K562 (cell line): ENCODE data around the gene C16orf90. TPM values are rescaled to one million over a fixed set of nuclear protein-coding genes. Genes with fewer than 3 reads are reported as not detected.
A peak's percentile ranks its signal among the peaks of the same experiment; 100 is the strongest.

Source experiments
- ATAC-seq: fragments of 200-7000 bp; cut with Tn5 transposase; 3 replicates; pipeline ENCODE4 v1.9.1; 2020; ENCODE audit warnings: moderate library complexity
- BruUV-seq: library from RNA; stranded (reverse); fragments of 400-500 nt; replicated peaks from 2 replicates; lab custom pipeline; 2021; lab: Mats Ljungman, UMichigan
- CTCF ChIA-PET: fragments of 300-600 bp; formaldehyde crosslinking; extraction: SDS; loops from one replicate; lab custom pipeline; 2021; ENCODE audit warnings: low intra/inter-chr PET ratio; lab: Yijun Ruan, JAX
- POLR2A ChIA-PET: fragments of 300-600, 350-650 bp; sonication (Branson Sonifier 250); formaldehyde crosslinking; extraction: SDS; loops from one replicate; lab custom pipeline; 2021; ENCODE audit warnings: antibody characterized with exemption, inconsistent platforms; lab: Yijun Ruan, JAX
- DNase-seq, 4 experiments: peaks; one replicate each; pipeline versions ENCODE4 v3.0.0 to v3.0.0-alpha.2; 2011 to 2018; ENCODE audit warnings: low spot score in 3 of 4, mixed read lengths in 3 of 4; ENCODE audit errors: extremely low read depth in 1 of 4
- FAIRE-seq: peaks from 2 replicates; lab custom pipeline; 2011; peaks lifted over from hg19 to GRCh38; lab: Jason Lieb, UNC
- H2AFZ ChIP-seq: 2 replicates; pipeline ENCODE4 v1.6.0; 2011; ENCODE audit warnings: low read depth, low read length, control low read depth, inconsistent platforms
- H3K27ac ChIP-seq: fragments of 200-600 bp; 3 replicates; pipeline ENCODE4 v1.8.0; 2011; ENCODE audit warnings: low read depth, mild to moderate bottlenecking, control low read depth, inconsistent platforms, low read length, moderate library complexity, mixed read lengths; ENCODE audit errors: extremely low read depth
- H3K27me3 ChIP-seq, 2 experiments: fragments of 300-600 bp in 1 of 2; 2 replicates in 1 of 2; 3 replicates in 1 of 2; pipeline versions ENCODE4 v1.6.0 to v1.8.0; 2011; ENCODE audit warnings: inconsistent platforms in 2 of 2, low read length in 2 of 2, mild to moderate bottlenecking in 1 of 2, mixed read lengths in 1 of 2, moderate library complexity in 1 of 2; ENCODE audit not compliant: control insufficient read depth in 2 of 2, insufficient read depth in 2 of 2
- H3K36me3 ChIP-seq: fragments of 300-600 bp; 3 replicates; pipeline ENCODE4 v1.8.0; 2011; ENCODE audit warnings: mild to moderate bottlenecking, low read length, inconsistent platforms; ENCODE audit not compliant: control insufficient read depth, insufficient read depth
- H3K4me1 ChIP-seq, 2 experiments: fragments of 200-600 bp in 1 of 2; replicated peaks in 1 of 2; 2 replicates in 1 of 2; 3 replicates in 1 of 2; pipeline versions ENCODE4 v1.5.1 to v1.8.0; 2011; ENCODE audit warnings: inconsistent platforms in 2 of 2, low read length in 2 of 2, mild to moderate bottlenecking in 1 of 2, mixed read lengths in 1 of 2, moderate library complexity in 1 of 2; ENCODE audit not compliant: control insufficient read depth in 2 of 2, insufficient read depth in 2 of 2
- H3K4me2 ChIP-seq: 2 replicates; pipeline ENCODE4 v1.6.1; 2011; ENCODE audit warnings: low read length, control low read depth, inconsistent platforms, mixed read lengths; ENCODE audit not compliant: insufficient read depth
- H3K4me3 ChIP-seq: fragments of 200-600 bp; sonication (generic), shearing (Covaris generic); 2 replicates; pipeline ENCODE4 v1.5.1; 2016; ENCODE audit warnings: control low read depth, inconsistent platforms
- H3K79me2 ChIP-seq: fragments of 200-600 bp; 3 replicates; pipeline ENCODE4 v1.8.0; 2011; ENCODE audit warnings: low read length, inconsistent platforms; ENCODE audit not compliant: control insufficient read depth, insufficient read depth
- H3K9ac ChIP-seq, 2 experiments: 2 replicates each; pipeline versions ENCODE4 v1.6.0 to v1.6.1; 2011; ENCODE audit warnings: low read depth in 2 of 2, low read length in 2 of 2, control low read depth in 1 of 2, inconsistent platforms in 1 of 2, mild to moderate bottlenecking in 1 of 2, mixed read lengths in 1 of 2; ENCODE audit not compliant: insufficient read depth in 1 of 2
- H3K9me1 ChIP-seq: one replicate; pipeline ENCODE4 v1.6.0; 2011; ENCODE audit warnings: inconsistent platforms, mild to moderate bottlenecking, low read length, moderate library complexity; ENCODE audit not compliant: control insufficient read depth, insufficient read depth
- H3K9me3 ChIP-seq: replicated peaks from 2 replicates; pipeline ENCODE4 v1.5.1; 2011; ENCODE audit warnings: low read depth, low read length, inconsistent platforms; ENCODE audit not compliant: control insufficient read depth, insufficient read depth
- H4K20me1 ChIP-seq: replicated peaks from 2 replicates; pipeline ENCODE4 v1.6.1; 2011; ENCODE audit warnings: low read length, inconsistent platforms, mixed read lengths; ENCODE audit not compliant: control insufficient read depth, insufficient read depth
- ARID1B ChIP-seq: fragments of 450-650 bp; IDR thresholded peaks from 2 replicates; pipeline ENCODE4 v1.6.1; 2016; ENCODE audit warnings: antibody characterized with exemption, mild to moderate bottlenecking, inconsistent platforms
- CBFA2T2 ChIP-seq: fragments of 450-650 bp; conservative IDR thresholded peaks from 2 replicates; pipeline ENCODE4 v1.6.1; 2017; ENCODE audit warnings: mild to moderate bottlenecking
- CBFA2T3 ChIP-seq: fragments of 450-650 bp; IDR thresholded peaks from 2 replicates; pipeline ENCODE4 v1.6.1; 2017
- EP300 ChIP-seq: IDR thresholded peaks from 2 replicates; pipeline ENCODE4 v1.6.1; 2012; ENCODE audit warnings: low read length, improper control_type of control experiment
- HNRNPLL ChIP-seq: fragments of 200-400 bp; formaldehyde crosslinking; IDR thresholded peaks from 2 replicates; pipeline ENCODE4 v1.6.1; 2017; ENCODE audit warnings: low read length, low read depth, mild to moderate bottlenecking; ENCODE audit not compliant: poor library complexity, severe bottlenecking
- HSF4 ChIP-seq: fragments of 250-450 bp; sonication (Bioruptor Pico); IDR thresholded peaks from 2 replicates; pipeline ENCODE4 v2.1.2; 2022; ENCODE audit warnings: mild to moderate bottlenecking, moderate library complexity, borderline replicate concordance
- KDM1A ChIP-seq, 2 experiments: fragments of 450-650 bp; IDR thresholded peaks; 2 replicates each; pipeline ENCODE4 v1.6.1; 2016; ENCODE audit warnings: mild to moderate bottlenecking in 2 of 2
- MYNN ChIP-seq, 2 experiments: sonication (generic); formaldehyde crosslinking in 1 of 2; IDR thresholded peaks; 2 replicates each; pipeline versions ENCODE4 v1.5.0 to v1.6.1; 2016 to 2020; ENCODE audit warnings: antibody characterized with exemption in 1 of 2, missing genetic modification reagents in 1 of 2
- NONO ChIP-seq, 2 experiments: fragments of 200-400 bp in 1 of 2; fragments of 450-650 bp in 1 of 2; formaldehyde crosslinking in 1 of 2; IDR thresholded peaks; 2 replicates each; pipeline ENCODE4 v1.6.1; 2017; ENCODE audit warnings: low read depth in 2 of 2, mild to moderate bottlenecking in 2 of 2, moderate library complexity in 2 of 2, low read length in 1 of 2
- RCOR1 ChIP-seq, 2 experiments: IDR thresholded peaks; 2 replicates each; pipeline ENCODE4 v1.6.1; 2012; ENCODE audit warnings: low read depth in 2 of 2, low read length in 2 of 2, borderline replicate concordance in 1 of 2, improper control_type of control experiment in 1 of 2
- SREBF2 ChIP-seq: sonication (generic); formaldehyde crosslinking; IDR thresholded peaks from 2 replicates; pipeline ENCODE4 v1.4.0; 2020; ENCODE audit warnings: mild to moderate bottlenecking, missing genetic modification reagents
- SRF ChIP-seq, 2 experiments: fragments of 250-450, 450-650 bp in 1 of 2; sonication (Bioruptor Pico) in 1 of 2; sonication (generic) in 1 of 2; formaldehyde crosslinking; IDR thresholded peaks; 2 replicates each; pipeline versions ENCODE4 v1.5.0 to v1.5.1; 2020 to 2022; ENCODE audit warnings: mild to moderate bottlenecking in 1 of 2, missing genetic modification reagents in 1 of 2
- TAL1 ChIP-seq: fragments of 450-650 bp; IDR thresholded peaks from 2 replicates; pipeline ENCODE4 v1.6.1; 2016; ENCODE audit warnings: mild to moderate bottlenecking
- TCF3 ChIP-seq: sonication (generic); formaldehyde crosslinking; IDR thresholded peaks from 2 replicates; pipeline ENCODE4 v1.4.0; 2020; ENCODE audit warnings: mild to moderate bottlenecking, missing genetic modification reagents
- TEAD4 ChIP-seq, 2 experiments: sonication (generic) in 1 of 2; formaldehyde crosslinking in 1 of 2; IDR thresholded peaks; 2 replicates each; pipeline versions ENCODE4 v1.6.1 to v1.8.0; 2012 to 2022; ENCODE audit warnings: borderline replicate concordance in 1 of 2, inconsistent platforms in 1 of 2, low read length in 1 of 2, mild to moderate bottlenecking in 1 of 2, missing genetic modification reagents in 1 of 2
- XRCC3 ChIP-seq: fragments of 450-650 bp; IDR thresholded peaks from 2 replicates; pipeline ENCODE4 v1.6.1; 2017; ENCODE audit warnings: mild to moderate bottlenecking, moderate library complexity
- ZKSCAN1 ChIP-seq: fragments of 150-350 bp; IDR thresholded peaks from 2 replicates; pipeline ENCODE4 v1.6.1; 2016; ENCODE audit warnings: low read depth, low read length
- ZKSCAN8 ChIP-seq: fragments of 200-800 bp; sonication (Bioruptor generic); IDR thresholded peaks from 2 replicates; pipeline ENCODE4 v1.6.1; 2016; ENCODE audit warnings: missing genetic modification characterization, missing compliant biosample characterization
- ZNF696 ChIP-seq: fragments of 250-450 bp; sonication (Bioruptor Pico); conservative IDR thresholded peaks from 2 replicates; pipeline ENCODE4 v1.4.0; 2020; ENCODE audit warnings: mild to moderate bottlenecking, moderate library complexity
- WGBS: fragments of 100-300 bp; shearing (Covaris generic); methylation state at CpG from one replicate; pipeline ENCODE4 v1.1.6; 2016; ENCODE audit warnings: low coverage, mixed read lengths; ENCODE audit not compliant: insufficient coverage; ENCODE audit errors: missing lambda C conversion rate; 5-methylcytosine and 5-hydroxymethylcytosine counted together
- in situ Hi-C: fragments of 300-500 bp; cut with MboI; formaldehyde crosslinking; loops from 4 replicates; pipeline ENCODE4 v1.15.0; 2018; ENCODE audit warnings: inconsistent platforms, mixed read lengths
- intact Hi-C: fragments of 100-400 bp; cut with micrococcal nuclease; formaldehyde crosslinking; loops from 2 replicates; pipeline ENCODE4 v1.14.2; 2022
- polyA plus RNA-seq, 8 experiments: library from polyadenylated mRNA; depleted of rRNA in 4 of 8; stranded (reverse) in 5 of 8; unstranded in 3 of 8; fragments of >200 nt; fragmentation: Nextera tagmentation in 2 of 8; fragmentation: Illumina TruSeq in 1 of 8; extraction: Ambion mirVana in 2 of 8; extraction: Trizol in 1 of 8; gene quantifications; 2 replicates each; pipeline versions ENCODE4 v1.2.1 to v1.2.3, GENCODE V29; 2011 to 2014; ENCODE audit warnings: inconsistent platforms in 1 of 8, missing spikeins in 1 of 8
- total RNA-seq, 7 experiments: library from RNA; depleted of rRNA in 6 of 7; stranded (reverse); fragments of >200 nt in 6 of 7; fragmentation: Illumina TruSeq in 2 of 7; extraction: Trizol in 2 of 7; gene quantifications; 2 replicates each; pipeline versions ENCODE4 v1.2.1 to v1.2.3, GENCODE V29; 2011 to 2021; ENCODE audit warnings: low replicate concordance in 1 of 7
- TF ChIP-seq, protein P1 (sequence below): sonication (generic); formaldehyde crosslinking; IDR thresholded peaks from 2 replicates; pipeline ENCODE4 v1.8.0; 2022; ENCODE audit warnings: mild to moderate bottlenecking, low read depth, missing genetic modification reagents

The C16orf90 gene
- total and polyA plus RNA-seq, 9 of the 15 experiments (the other 6 are each of a cell fraction or from before 2014, with no cell fraction given), result not detected

DNA sequence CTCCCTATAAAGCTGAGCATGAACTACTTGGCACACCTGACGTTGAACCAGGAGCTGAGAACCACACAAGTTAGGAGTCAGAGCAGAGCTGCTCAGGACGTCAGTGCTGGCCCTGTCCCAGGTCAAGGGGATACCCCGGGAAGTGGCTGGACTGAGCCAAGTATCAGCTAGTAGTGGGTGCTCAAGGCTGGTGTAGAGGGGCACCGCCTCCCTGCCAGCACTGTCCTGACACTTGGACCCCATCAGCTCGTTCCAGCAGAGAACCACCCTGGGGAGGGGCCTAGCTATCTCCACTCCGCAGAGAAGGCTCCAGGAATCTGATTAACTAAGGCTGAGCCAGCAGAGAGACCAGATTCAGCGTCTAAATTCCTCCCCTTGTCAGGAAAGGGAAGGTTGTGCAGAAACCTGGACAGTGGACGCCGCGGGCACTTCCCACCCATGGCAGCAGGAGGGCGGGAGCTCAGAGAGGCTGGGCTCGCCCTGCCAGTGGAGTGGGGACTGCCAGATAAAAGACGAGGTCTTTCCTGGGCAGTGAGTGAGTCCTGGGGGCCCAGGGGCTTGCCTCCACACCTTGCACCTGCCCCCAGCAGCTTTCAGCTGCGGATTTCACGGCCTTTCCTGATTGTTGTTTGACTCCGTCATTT lies 21.0 kb downstream of the C16orf90 start:
- intact Hi-C loops, result no loop called here
- H3K4me3 ChIP-seq, result no peak overlapping the region
- no peak overlapping the region for H3K27ac ChIP-seq
- FAIRE-seq (peak; percentile 77), ATAC-seq (peak; percentile 95), DNase-seq (peak; percentile 53 to 62 (median 58))
- peak overlapping the region; percentile 63; the same call in 1 of the 2 replicates for H3K4me2 ChIP-seq
- ChIA-PET CTCF (no interaction called here), POLR2A (interaction anchor here (0.7 to 1.0 kb wide), 2 partner anchors 13 to 62 kb away, joined by 3 to 4 read pairs; no protein-coding TSS in a partner anchor)
- H3K9ac ChIP-seq, result peak overlapping the region in 1 of 2 experiments; percentile 77; a peak in 2 of 4 replicates
- in situ Hi-C loops, result no loop called here
- peaks cover 6 to 25% of the 10 kb centered on the region in 2 experiments; a peak in 4 of 5 replicates for H3K4me1 ChIP-seq
- H3K9me1 ChIP-seq, result peaks cover 2% of the 10 kb centered on the region
- no peaks in the 10 kb centered on the region for H3K9me3 ChIP-seq
- no peaks in the 10 kb centered on the region for H3K27me3 ChIP-seq
- peaks cover 20% of the 10 kb centered on the region for H4K20me1 ChIP-seq
- BruUV-seq, result no TSS peak
- H2AFZ ChIP-seq, result no peak overlapping the region
- H3K79me2 ChIP-seq, result peaks cover 31% of the 10 kb centered on the region
- peaks cover 2% of the 10 kb centered on the region; the same call in 2 of the 3 replicates for H3K36me3 ChIP-seq
- WGBS, result 15% methylated on average over 16 of the region's 16 CpGs
- TF ChIP-seq ZKSCAN8 (CRISPR knock-in tag) (no peak), CBFA2T2 (peak; percentile 31), HNRNPLL (peak; percentile 30), TAL1 (peak; percentile 56; the same call in 1 of the 2 replicates), ARID1B (peak; percentile 69), RCOR1 (IDR thresholded peaks at IDR 0.05; ENCODE audit: borderline replicate concordance in 1 of 2, low read depth in 2 of 2, low read length in 2 of 2) (peak in 1 of 2 experiments; percentile 74; a peak in 2 of 4 replicates), EP300 (no peak), NONO (IDR thresholded peaks at IDR 0.05; ENCODE audit: low read depth in 2 of 2, low read length in 1 of 2) (peak in 1 of 2 experiments; percentile 34; a peak in 1 of 4 replicates), MYNN (IDR thresholded peaks at IDR 0.05) (no peak), MYNN (CRISPR knock-in tag; IDR thresholded peaks at IDR 0.05) (no peak), KDM1A (IDR thresholded peaks at IDR 0.05) (peak in 1 of 2 experiments; percentile 53; a peak in 1 of 4 replicates), HSF4 (CRISPR knock-in tag) (no peak), CBFA2T3 (peak; percentile 74), SRF (CRISPR knock-in tag; IDR thresholded peaks at IDR 0.05) (no peak), TEAD4 (IDR thresholded peaks at IDR 0.05; ENCODE audit: low read length) (peak; percentile 50), TEAD4 (CRISPR knock-in tag; IDR thresholded peaks at IDR 0.05; ENCODE audit: borderline replicate concordance) (no peak), SREBF2 (no peak), XRCC3 (no peak), ZKSCAN1 (no peak), ZNF696 (CRISPR knock-in tag) (no peak), TCF3 (CRISPR knock-in tag) (peak; percentile 73)
- TF ChIP-seq, protein P1, sequence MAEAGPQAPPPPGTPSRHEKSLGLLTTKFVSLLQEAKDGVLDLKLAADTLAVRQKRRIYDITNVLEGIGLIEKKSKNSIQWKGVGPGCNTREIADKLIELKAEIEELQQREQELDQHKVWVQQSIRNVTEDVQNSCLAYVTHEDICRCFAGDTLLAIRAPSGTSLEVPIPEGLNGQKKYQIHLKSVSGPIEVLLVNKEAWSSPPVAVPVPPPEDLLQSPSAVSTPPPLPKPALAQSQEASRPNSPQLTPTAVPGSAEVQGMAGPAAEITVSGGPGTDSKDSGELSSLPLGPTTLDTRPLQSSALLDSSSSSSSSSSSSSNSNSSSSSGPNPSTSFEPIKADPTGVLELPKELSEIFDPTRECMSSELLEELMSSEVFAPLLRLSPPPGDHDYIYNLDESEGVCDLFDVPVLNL (CRISPR knock-in tag), result no peak
